HEK293 (cell line): Measurements from ENCODE around the gene PLAAT1.

Experiments used
- CTCF ChIA-PET: fragments of 350-600 bp; formaldehyde crosslinking; extraction: SDS; loops from one replicate; lab custom pipeline; 2021; ENCODE audit warnings: antibody characterized with exemption; lab: Yijun Ruan, JAX
- POLR2A ChIA-PET: fragments of 300-600 bp; formaldehyde crosslinking; extraction: SDS; loops from one replicate; lab custom pipeline; 2020; ENCODE audit warnings: antibody characterized with exemption, inconsistent platforms; lab: Yijun Ruan, JAX
- H3K27ac ChIP-seq: fragments of 200-500 bp; sonication (Bioruptor generic); 2 replicates; pipeline ENCODE4 v1.5.1; 2014; ENCODE audit warnings: low read depth, low read length, control low read depth, inconsistent platforms; ENCODE audit errors: extremely low read depth
- H3K36me3 ChIP-seq, 2 experiments: fragments of 200-500 bp in 1 of 2; sonication (Bioruptor generic) in 1 of 2; 1 replicate in 1 of 2; 2 replicates in 1 of 2; pipeline ENCODE4 v1.5.1; 2014 to 2017; ENCODE audit warnings: inconsistent platforms in 2 of 2, low read length in 2 of 2; ENCODE audit not compliant: control insufficient read depth in 2 of 2, insufficient read depth in 1 of 2
- H3K4me1 ChIP-seq: fragments of 200-500 bp; sonication (Bioruptor generic); 2 replicates; pipeline ENCODE4 v1.5.1; 2014; ENCODE audit warnings: mild to moderate bottlenecking, low read length, inconsistent platforms; ENCODE audit not compliant: control insufficient read depth, insufficient read depth
- H3K4me3 ChIP-seq: 2 replicates; pipeline ENCODE4 v1.5.1; 2011; ENCODE audit warnings: low read depth, mild to moderate bottlenecking, control low read depth, low read length, moderate library complexity
- H3K9me3 ChIP-seq: fragments of 200-500 bp; sonication (Bioruptor generic); 2 replicates; pipeline ENCODE4 v1.5.1; 2014; ENCODE audit warnings: low read depth, low read length, inconsistent platforms; ENCODE audit not compliant: control insufficient read depth, insufficient read depth
- AEBP2 ChIP-seq: fragments of 450-650 bp; formaldehyde crosslinking; IDR thresholded peaks from 2 replicates; pipeline ENCODE4 v1.5.1; 2016; ENCODE audit warnings: missing biosample characterization, missing genetic modification characterization, borderline replicate concordance
- CTCF ChIP-seq: fragments of 450-650 bp; formaldehyde crosslinking; IDR thresholded peaks from 2 replicates; pipeline ENCODE4 v1.5.1; 2016; ENCODE audit warnings: missing biosample characterization, missing genetic modification characterization
- FEZF1 ChIP-seq: fragments of 450-650 bp; formaldehyde crosslinking; IDR thresholded peaks from 2 replicates; pipeline ENCODE4 v1.5.1; 2016; ENCODE audit warnings: missing biosample characterization, missing genetic modification characterization
- PRDM1 ChIP-seq: fragments of 450-650 bp; formaldehyde crosslinking; IDR thresholded peaks from 2 replicates; pipeline ENCODE4; 2016; ENCODE audit warnings: missing biosample characterization, missing genetic modification characterization
- ZFHX2 ChIP-seq: fragments of 450-650 bp; formaldehyde crosslinking; conservative IDR thresholded peaks from 2 replicates; pipeline ENCODE4 v1.5.1; 2016; ENCODE audit warnings: missing biosample characterization, missing genetic modification characterization
- ZFP69B ChIP-seq: fragments of 450-650 bp; formaldehyde crosslinking; IDR thresholded peaks from 2 replicates; pipeline ENCODE4 v1.5.1; 2016; ENCODE audit warnings: missing biosample characterization, missing genetic modification characterization
- ZNF280D ChIP-seq: fragments of 450-650 bp; formaldehyde crosslinking; IDR thresholded peaks from 2 replicates; pipeline ENCODE4 v1.5.1; 2016; ENCODE audit warnings: missing biosample characterization, missing genetic modification characterization
- ZNF488 ChIP-seq: fragments of 450-650 bp; formaldehyde crosslinking; IDR thresholded peaks from 2 replicates; pipeline ENCODE4 v1.5.1; 2016; ENCODE audit warnings: missing biosample characterization, missing genetic modification characterization
- ZNF514 ChIP-seq: fragments of 450-650 bp; formaldehyde crosslinking; IDR thresholded peaks from 2 replicates; pipeline ENCODE4 v1.5.1; 2016; ENCODE audit warnings: missing biosample characterization, missing genetic modification characterization
- ZNF518A ChIP-seq: fragments of 450-650 bp; formaldehyde crosslinking; conservative IDR thresholded peaks from 2 replicates; pipeline ENCODE4 v1.5.1; 2016; ENCODE audit warnings: low read depth, missing biosample characterization, missing genetic modification characterization
- ZNF521 ChIP-seq: fragments of 450-650 bp; formaldehyde crosslinking; IDR thresholded peaks from 2 replicates; pipeline ENCODE4 v1.5.1; 2017; ENCODE audit warnings: missing biosample characterization, mild to moderate bottlenecking, missing genetic modification characterization
- ZNF530 ChIP-seq: fragments of 450-650 bp; formaldehyde crosslinking; IDR thresholded peaks from 2 replicates; pipeline ENCODE4 v1.5.1; 2016; ENCODE audit warnings: low read depth, missing biosample characterization, missing genetic modification characterization
- ZNF792 ChIP-seq: fragments of 450-650 bp; formaldehyde crosslinking; IDR thresholded peaks from 2 replicates; pipeline ENCODE4 v1.5.1; 2016; ENCODE audit warnings: missing biosample characterization, missing genetic modification characterization
- TF ChIP-seq, protein P1 (sequence below): fragments of 450-650 bp; formaldehyde crosslinking; IDR thresholded peaks from 2 replicates; pipeline ENCODE4 v1.5.1; 2017; ENCODE audit warnings: missing biosample characterization, mild to moderate bottlenecking, missing genetic modification characterization, moderate library complexity
- TF ChIP-seq, protein P2 (sequence below): fragments of 450-650 bp; formaldehyde crosslinking; IDR thresholded peaks from 2 replicates; pipeline ENCODE4 v1.5.0; 2017; ENCODE audit warnings: missing biosample characterization, missing genetic modification characterization, borderline replicate concordance

Gene PLAAT1

GRCh38 chr3:193236599-193236998 is 4.4 kb upstream of the PLAAT1 start:
- no peaks in the 10 kb centered on the region for H3K36me3 ChIP-seq
- TF ChIP-seq ZNF792 (tag by site-specific recombination) (no peak), ZNF488 (tag by site-specific recombination) (no peak), ZNF530 (no peak), ZNF518A (tag by site-specific recombination) (no peak), AEBP2 (no peak), PRDM1 (tag by site-specific recombination) (no peak), ZNF521 (tag by site-specific recombination) (no peak), ZNF514 (tag by site-specific recombination) (no peak), CTCF (tag by site-specific recombination) (no peak), ZFP69B (tag by site-specific recombination) (no peak), FEZF1 (tag by site-specific recombination) (no peak), ZNF280D (tag by site-specific recombination) (no peak), ZFHX2 (no peak)
- TF ChIP-seq, protein P1, sequence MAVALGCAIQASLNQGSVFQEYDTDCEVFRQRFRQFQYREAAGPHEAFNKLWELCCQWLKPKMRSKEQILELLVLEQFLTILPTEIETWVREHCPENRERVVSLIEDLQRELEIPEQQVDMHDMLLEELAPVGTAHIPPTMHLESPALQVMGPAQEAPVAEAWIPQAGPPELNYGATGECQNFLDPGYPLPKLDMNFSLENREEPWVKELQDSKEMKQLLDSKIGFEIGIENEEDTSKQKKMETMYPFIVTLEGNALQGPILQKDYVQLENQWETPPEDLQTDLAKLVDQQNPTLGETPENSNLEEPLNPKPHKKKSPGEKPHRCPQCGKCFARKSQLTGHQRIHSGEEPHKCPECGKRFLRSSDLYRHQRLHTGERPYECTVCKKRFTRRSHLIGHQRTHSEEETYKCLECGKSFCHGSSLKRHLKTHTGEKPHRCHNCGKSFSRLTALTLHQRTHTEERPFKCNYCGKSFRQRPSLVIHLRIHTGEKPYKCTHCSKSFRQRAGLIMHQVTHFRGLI, result no peak
- TF ChIP-seq, protein P2, sequence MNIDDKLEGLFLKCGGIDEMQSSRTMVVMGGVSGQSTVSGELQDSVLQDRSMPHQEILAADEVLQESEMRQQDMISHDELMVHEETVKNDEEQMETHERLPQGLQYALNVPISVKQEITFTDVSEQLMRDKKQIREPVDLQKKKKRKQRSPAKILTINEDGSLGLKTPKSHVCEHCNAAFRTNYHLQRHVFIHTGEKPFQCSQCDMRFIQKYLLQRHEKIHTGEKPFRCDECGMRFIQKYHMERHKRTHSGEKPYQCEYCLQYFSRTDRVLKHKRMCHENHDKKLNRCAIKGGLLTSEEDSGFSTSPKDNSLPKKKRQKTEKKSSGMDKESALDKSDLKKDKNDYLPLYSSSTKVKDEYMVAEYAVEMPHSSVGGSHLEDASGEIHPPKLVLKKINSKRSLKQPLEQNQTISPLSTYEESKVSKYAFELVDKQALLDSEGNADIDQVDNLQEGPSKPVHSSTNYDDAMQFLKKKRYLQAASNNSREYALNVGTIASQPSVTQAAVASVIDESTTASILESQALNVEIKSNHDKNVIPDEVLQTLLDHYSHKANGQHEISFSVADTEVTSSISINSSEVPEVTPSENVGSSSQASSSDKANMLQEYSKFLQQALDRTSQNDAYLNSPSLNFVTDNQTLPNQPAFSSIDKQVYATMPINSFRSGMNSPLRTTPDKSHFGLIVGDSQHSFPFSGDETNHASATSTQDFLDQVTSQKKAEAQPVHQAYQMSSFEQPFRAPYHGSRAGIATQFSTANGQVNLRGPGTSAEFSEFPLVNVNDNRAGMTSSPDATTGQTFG (tag by site-specific recombination), result no peak
- no peaks in the 10 kb centered on the region for H3K4me1 ChIP-seq
- no peaks in the 10 kb centered on the region for H3K9me3 ChIP-seq
- POLR2A ChIA-PET, result no interaction called here
- CTCF ChIA-PET, result no interaction called here
- no peak overlapping the region for H3K4me3 ChIP-seq
- no peak overlapping the region for H3K27ac ChIP-seq
